Activated naive CD4-positive, alpha-beta T cell treated with anti-CD3 and anti-CD28 coated beads, Interleukin-2, amount 50 U/mL, for 72 hours (primary cell): ENCODE measurements around the gene PARD3B. TPM values are rescaled to one million over a fixed set of nuclear protein-coding genes. Genes with fewer than 3 reads are reported as not detected.

ENCODE experiments used
- ATAC-seq, 2 donors: fragments of 150-1000 bp; cut with Tn5 transposase; 2 replicates each; pipeline ENCODE4 v1.10.0; 2021; ENCODE audit warnings: mild to moderate bottlenecking in 2 of 2, moderate library complexity in 2 of 2
- DNase-seq, 2 donors: peaks; one replicate each; pipeline ENCODE4 v3.0.0; 2021 to 2022; ENCODE audit warnings: low spot score in 2 of 2
- H3K27ac Mint-ChIP-seq, 2 donors: one replicate each; pipeline ENCODE4 v1.8.0; 2022; ENCODE audit warnings: mild to moderate bottlenecking in 2 of 2, mixed read lengths in 2 of 2
- H3K36me3 Mint-ChIP-seq, 2 donors: one replicate each; pipeline ENCODE4 v1.8.0; 2022; ENCODE audit warnings: mixed read lengths in 2 of 2
- H3K9me3 Mint-ChIP-seq, 2 donors: one replicate each; pipeline ENCODE4 v1.8.0; 2022; ENCODE audit warnings: mixed read lengths in 2 of 2
- total RNA-seq, 2 donors: library from RNA; stranded (reverse); gene quantifications; one replicate each; pipeline ENCODE4 v1.2.3, GENCODE V29; 2022

PARD3B gene
- total RNA-seq, 2 donors from 2014 or later = 0.09 to 0.35 TPM

DNA sequence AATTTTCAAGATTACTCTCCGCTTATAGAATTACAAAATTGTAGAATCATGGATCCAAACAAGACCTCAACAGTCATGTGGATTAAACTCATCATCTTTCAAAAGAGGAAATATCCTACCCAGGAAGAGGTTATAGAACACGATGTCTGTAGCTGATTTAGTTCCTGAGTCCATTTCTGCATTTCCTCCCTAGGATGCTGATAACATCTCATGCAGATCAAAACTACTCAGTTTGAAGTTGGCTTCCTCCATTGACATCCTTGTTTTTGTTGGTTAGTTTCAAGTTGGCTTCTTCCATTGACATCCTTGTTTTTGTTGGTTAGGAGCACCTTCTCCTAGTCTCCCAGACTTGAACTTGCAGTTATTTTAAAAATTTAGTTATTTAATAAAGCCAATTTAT is 147.5 kb downstream of the PARD3B start:
- Mint-ChIP-seq H3K27ac (no peak overlapping the region), H3K9me3 (no peaks in the 10 kb centered on the region), H3K36me3 (no peaks in the 10 kb centered on the region)
- ATAC-seq (no peak), DNase-seq (no peak)

DNA sequence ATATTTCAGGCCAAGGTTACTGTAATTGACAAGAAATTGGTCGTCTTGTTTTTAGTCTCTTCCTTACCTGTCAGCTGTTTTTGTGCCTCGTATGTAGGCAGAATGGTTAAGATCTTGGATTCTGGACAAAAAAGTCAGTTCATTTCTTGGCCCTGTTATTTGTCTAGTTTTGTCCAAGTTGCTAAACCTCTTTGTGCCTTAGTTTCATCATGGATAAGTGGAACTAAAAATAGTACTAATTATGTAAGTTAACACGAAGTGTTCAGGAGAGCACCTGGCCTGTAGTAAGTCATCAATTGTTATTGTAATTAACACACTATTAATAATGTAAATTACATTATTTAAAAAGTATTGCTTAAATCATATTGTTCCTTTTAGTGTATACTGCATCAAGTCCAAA is 148.0 kb downstream of the PARD3B start:
- no peaks in the 10 kb centered on the region for H3K36me3 Mint-ChIP-seq
- ATAC-seq (no peak), DNase-seq (no peak)
- H3K27ac Mint-ChIP-seq = no peak overlapping the region
- no peaks in the 10 kb centered on the region for H3K9me3 Mint-ChIP-seq

DNA sequence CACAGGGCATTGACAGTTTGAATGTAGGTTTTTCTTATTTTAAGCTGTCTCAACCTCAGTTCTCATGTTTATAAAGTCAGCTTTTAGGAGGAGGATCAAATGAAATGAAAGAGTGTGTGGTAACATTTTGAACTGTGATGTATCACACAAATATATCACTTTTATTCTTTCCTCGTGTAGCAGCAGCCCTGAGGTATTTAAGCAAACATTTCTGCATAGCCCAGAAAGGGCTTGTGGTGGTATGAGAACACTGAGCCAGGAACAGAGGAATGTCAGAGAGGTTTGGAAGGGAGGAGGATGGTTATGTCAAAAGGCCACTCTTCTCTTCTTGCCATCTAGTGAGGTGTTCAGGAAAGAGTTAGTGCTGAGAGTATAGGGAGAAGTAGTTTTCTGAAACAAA is 150.2 kb downstream of the PARD3B start:
- Mint-ChIP-seq H3K9me3 (no peaks in the 10 kb centered on the region), H3K36me3 (no peaks in the 10 kb centered on the region), H3K27ac (no peak overlapping the region)
- DNase-seq = no peak
- no peak for ATAC-seq

DNA sequence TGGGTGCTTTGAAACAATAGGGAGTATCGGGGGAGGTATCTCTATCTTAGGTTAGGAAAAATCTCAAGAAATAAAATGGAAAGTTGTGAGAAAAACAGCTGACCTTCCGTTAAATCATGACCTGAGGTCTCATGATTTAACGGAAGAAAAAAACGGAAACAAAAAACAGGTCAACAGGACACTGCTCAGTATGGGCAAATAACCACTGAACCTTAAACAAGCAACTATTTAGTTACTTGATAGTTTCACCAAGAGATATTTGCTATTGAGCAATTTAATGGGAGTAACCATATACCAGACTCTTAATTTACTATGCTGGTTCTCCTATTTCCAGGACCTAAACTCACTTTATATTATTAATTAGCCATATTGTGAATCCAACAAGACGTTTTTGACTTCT is 150.8 kb downstream of the PARD3B start:
- H3K9me3 Mint-ChIP-seq = no peaks in the 10 kb centered on the region
- no peak overlapping the region for H3K27ac Mint-ChIP-seq
- DNase-seq (no peak), ATAC-seq (no peak)
- no peaks in the 10 kb centered on the region for H3K36me3 Mint-ChIP-seq

DNA sequence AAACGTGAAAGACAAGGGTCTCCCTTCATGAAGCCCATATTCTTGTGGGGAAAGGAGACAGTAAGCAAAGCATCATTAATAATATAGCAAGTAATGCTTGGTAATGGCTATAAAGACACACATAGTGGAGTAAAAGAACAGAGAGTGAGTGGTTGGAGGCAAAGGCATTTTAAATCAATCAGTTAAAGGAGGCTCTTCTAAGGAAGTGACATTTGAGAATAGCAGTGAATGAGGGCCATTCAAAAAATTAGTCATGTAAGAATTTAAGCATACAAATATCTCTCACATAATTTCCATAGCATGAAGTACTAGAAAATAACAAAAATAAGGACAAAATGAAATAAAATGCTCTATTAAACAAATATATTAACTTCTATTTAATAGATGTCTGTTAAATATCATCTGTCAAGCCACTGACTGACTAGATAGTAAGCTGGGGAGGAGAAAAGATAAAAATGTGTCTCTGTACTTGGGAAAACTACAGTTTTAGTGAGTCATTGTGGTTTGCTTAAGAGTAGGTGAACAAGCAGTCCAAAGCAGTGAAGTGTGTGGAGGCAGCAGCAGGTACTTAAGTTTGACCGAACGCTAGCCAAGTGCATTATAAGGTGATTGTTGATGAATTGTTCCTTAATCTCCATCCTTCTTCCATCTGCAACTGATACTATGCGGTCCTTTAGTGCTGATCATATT is 160.1 kb downstream of the PARD3B start:
- ATAC-seq (no peak), DNase-seq (no peak)
- no peaks in the 10 kb centered on the region for H3K9me3 Mint-ChIP-seq
- H3K36me3 Mint-ChIP-seq = no peaks in the 10 kb centered on the region
- H3K27ac Mint-ChIP-seq = no peak overlapping the region

DNA sequence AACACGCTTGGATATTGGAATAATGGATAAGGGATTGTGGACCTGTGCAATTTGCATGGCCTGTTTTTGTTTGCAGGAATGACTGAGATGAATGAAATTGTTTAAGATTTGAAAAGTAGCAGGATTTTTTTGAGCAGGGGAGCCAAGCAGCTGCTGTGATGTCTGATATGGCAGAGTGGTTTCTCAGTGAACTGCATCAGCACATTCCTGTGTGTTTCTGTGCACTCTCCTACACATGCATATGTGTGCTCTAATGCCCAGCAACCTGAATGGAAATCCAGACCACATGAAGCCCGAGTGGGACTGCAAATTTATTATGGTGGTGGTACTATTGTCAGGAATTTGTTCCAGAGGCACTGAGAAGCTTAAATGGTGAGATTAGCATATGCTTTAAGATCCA is 161.7 kb downstream of the PARD3B start:
- no peaks in the 10 kb centered on the region for H3K36me3 Mint-ChIP-seq
- ATAC-seq = no peak
- no peak for DNase-seq

DNA sequence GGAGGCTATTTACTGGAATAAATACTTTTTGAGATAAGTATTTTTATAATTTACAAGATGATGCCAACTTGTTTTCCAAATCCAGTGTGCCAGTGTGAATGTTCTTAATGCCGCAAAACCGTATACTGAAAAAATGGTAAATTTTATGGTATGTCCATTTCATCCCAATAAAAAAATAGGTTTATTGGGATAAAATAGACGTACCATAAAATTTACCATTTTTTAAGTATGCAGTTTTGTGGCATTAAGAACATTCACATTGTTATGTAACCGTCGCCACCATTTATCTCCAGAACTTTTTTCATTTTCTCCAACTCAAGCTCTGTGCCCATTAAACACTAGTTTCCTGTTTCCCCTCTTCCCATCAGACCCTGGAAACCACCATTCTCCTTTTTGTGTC is 167.9 kb downstream of the PARD3B start:
- ATAC-seq (no peak), DNase-seq (no peak)
- Mint-ChIP-seq H3K9me3 (peaks cover 0 to 4% of the 10 kb centered on the region in 2 donors), H3K27ac (peak overlapping the region in 1 of 2 donors; percentile 37), H3K36me3 (no peaks in the 10 kb centered on the region)

More for the DNA sequence above, 161.7 kb downstream of the PARD3B start:
- Mint-ChIP-seq H3K9me3 (no peaks in the 10 kb centered on the region), H3K27ac (no peak overlapping the region)

DNA sequence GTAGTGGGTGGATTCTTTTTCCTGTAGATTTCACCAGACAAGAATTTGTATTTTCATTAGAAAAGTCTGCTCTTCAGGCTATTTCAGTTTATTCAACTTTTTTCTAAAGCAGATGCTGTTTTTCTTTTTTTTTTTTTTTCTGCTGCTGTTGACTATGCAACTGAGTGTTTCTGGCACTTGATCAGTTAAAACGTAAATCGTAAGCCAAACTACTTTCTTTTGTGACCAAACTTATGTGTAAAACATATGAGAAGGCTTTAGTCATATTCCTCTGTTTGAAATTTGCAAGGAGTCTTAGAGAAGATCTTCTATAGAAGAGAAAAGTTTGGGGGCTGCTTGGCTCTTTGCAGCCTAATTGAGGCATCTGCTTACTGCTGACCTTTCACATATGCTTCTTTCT is 170.1 kb downstream of the PARD3B start:
- H3K36me3 Mint-ChIP-seq = no peaks in the 10 kb centered on the region
- DNase-seq (no peak), ATAC-seq (no peak)
- H3K27ac Mint-ChIP-seq = no peak overlapping the region
- H3K9me3 Mint-ChIP-seq = peaks cover 0 to 5% of the 10 kb centered on the region in 2 donors

DNA sequence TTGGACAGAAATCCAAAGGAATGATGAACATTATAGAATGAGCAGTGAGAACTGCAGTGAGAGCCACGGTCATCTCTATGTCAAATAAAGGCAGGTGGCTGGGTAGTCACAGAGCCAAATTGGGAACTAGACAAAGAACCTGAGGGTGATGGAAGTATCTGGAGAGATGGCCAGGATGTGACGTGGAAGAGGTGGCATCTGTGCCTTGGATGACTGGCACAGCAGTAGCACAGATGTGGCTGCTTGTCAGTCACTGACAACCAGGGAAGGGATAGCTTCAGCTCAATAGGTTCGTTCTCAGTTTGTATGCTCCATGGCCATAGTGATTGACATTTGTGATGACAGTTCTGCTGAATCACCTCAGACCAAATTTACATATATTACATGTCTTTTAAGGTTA is 172.3 kb downstream of the PARD3B start:
- Mint-ChIP-seq H3K9me3 (peaks cover 0 to 5% of the 10 kb centered on the region in 2 donors), H3K27ac (no peak overlapping the region), H3K36me3 (no peaks in the 10 kb centered on the region)
- DNase-seq (no peak), ATAC-seq (no peak)

DNA sequence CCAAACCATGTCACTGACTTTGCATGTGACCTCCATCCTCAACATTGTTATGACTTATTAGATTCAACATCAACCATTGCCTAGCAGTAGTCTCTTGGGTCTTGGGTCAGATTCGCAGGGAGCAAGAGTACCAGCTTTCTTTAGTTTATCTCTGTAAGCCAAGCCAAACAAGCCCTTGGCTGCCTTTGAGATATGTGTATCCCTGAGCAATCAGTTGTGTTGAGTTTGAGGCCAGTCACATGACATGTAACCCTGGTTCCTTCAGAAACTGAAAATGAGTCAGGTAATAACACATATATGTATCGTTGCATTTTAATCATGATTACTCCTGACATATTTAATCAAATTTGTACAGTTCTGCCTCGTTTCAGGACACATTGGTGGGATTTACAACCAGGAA is 173.3 kb downstream of the PARD3B start:
- no peak for DNase-seq
- Mint-ChIP-seq H3K36me3 (no peaks in the 10 kb centered on the region), H3K27ac (no peak overlapping the region), H3K9me3 (peaks cover 0 to 5% of the 10 kb centered on the region in 2 donors)
- no peak for ATAC-seq

DNA sequence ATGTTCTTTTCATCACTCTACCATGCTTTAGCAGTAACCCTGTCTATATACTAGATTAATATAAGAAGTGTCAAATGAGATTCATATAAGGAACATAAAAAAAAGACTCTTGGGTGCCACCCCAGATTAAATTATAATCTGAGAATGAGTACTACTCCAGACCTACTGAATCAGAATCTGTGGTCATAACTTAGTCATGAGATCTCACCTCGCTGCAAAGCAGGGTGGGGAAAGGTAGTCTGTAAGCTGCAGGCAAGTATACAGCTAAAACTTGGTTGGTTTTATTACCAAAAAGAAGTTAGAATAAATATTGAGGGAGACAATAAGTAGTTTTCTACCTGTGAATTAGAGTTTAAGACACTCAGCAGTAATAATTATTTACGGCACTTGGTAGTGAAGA is 175.6 kb downstream of the PARD3B start:
- DNase-seq = no peak
- ATAC-seq = no peak
- Mint-ChIP-seq H3K36me3 (no peaks in the 10 kb centered on the region), H3K27ac (no peak overlapping the region), H3K9me3 (peaks cover 0 to 5% of the 10 kb centered on the region in 2 donors)

DNA sequence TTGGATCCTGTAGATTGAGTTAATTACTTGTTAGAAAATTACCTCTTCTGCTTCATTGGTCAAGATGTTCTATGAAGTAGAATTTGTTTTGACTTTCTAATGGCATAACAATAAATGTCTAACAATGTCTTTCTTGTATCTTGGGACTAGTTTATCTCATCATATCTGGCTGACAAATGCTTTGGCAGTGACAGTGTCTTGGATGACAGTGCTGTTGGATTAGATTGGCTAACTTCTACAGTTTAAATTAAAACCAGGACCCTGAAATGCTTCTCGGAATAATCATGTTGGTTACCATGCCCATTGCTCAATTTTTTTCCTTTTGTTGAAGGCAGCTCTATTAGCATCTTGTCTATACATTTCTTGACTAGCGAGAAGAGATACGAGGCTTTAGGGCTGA is 176.9 kb downstream of the PARD3B start:
- H3K36me3 Mint-ChIP-seq = no peaks in the 10 kb centered on the region
- DNase-seq = no peak
- no peak overlapping the region for H3K27ac Mint-ChIP-seq
- ATAC-seq = no peak
- peaks cover 0 to 5% of the 10 kb centered on the region in 2 donors for H3K9me3 Mint-ChIP-seq

DNA sequence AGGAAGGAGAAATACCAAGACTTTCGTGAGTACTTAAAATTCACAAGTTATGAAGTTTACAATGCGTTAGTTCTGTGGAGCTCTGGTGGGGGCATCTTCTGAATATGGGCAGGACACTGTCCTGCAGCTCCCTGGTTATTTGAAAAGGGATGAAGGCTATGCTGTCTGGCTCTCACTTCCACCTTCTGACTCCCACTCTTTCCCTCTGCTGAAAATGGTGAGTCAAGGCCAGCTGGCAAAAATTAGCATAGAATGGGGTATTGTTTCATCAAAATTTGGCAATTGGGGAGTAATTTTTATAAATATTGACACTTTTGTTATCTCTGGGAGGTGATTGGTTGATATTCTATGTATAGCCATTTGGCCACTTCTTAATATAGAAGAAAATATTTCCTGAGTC is 177.4 kb downstream of the PARD3B start:
- ATAC-seq (no peak), DNase-seq (no peak)
- Mint-ChIP-seq H3K36me3 (peaks cover 0 to 5% of the 10 kb centered on the region in 2 donors), H3K9me3 (peaks cover 0 to 5% of the 10 kb centered on the region in 2 donors), H3K27ac (no peak overlapping the region)

DNA sequence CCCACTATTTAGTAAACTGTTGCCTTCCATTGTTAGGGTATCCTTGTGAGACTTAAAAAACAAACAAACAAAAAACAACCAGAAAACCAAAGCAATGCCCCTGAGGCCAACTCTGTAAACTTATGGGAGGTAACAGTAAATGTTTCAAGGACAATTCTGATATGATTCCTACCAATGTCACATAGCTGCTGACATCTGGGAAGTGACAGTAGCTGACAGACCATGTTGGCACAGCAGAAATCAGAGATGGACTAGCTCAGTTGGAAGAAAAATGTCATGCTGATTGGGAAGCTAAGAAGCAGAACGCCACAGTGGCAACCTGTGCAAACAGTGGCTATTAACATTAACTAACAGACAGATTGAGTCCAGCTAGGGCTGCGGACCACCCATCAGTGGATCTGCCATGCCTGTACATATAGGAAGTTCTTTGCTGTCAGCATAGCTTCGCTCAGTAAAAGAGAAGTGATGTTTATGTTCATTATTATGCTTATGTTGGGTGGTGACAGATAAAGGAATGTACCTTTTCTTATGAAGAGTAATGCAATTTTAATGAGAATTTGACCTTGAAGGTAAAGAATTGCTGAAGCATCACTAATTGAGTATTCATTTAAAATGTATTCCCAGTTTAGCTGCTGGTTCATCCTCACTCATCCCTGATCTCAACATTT is 180.6 kb downstream of the PARD3B start:
- DNase-seq = no peak
- no peak for ATAC-seq
- Mint-ChIP-seq H3K36me3 (peaks cover 0 to 6% of the 10 kb centered on the region in 2 donors), H3K9me3 (no peaks in the 10 kb centered on the region), H3K27ac (no peak overlapping the region)

DNA sequence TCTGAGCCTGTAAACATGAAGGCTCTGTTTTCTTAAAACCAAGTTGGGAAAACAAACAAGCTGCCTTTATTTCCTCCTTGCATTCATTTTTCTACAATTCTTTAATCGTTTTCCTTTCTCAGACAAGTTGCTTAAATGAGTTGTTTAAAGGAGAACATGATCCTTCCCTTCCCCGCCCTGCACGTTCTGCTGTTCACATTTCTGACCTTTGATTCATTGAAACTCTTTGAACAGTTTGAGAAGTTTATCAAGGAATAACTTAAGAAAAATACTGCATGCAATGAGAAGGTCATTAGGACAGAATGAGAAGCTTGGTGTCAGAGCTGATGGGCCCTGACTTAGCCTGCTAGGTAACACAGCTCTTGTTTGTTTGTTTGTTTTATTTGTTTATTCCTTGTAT is 181.6 kb downstream of the PARD3B start:
- Mint-ChIP-seq H3K9me3 (no peaks in the 10 kb centered on the region), H3K27ac (no peak overlapping the region), H3K36me3 (peaks cover 0 to 6% of the 10 kb centered on the region in 2 donors)
- DNase-seq = no peak
- no peak for ATAC-seq

DNA sequence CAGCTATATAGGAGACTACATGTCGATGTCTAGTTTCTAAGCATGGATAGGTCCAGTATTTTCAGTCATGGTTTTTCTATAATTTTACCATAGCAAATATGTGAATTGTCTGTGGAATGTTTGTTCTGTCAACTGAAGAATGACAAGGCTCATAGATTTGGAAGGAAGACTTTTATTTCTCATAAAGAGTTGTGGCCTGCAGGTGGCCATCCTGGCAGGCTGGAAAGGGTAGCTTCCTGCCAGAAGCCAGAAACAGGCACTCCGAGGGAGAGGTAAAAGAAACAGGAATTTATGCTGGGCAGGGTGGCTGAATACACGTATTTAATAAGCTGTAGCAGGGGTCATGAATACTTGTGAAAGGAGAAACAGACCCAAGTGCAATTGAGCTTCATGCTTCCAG is 182.1 kb downstream of the PARD3B start:
- H3K9me3 Mint-ChIP-seq = no peaks in the 10 kb centered on the region
- H3K27ac Mint-ChIP-seq = no peak overlapping the region
- DNase-seq = no peak
- ATAC-seq = no peak
- H3K36me3 Mint-ChIP-seq = peaks cover 0 to 6% of the 10 kb centered on the region in 2 donors

DNA sequence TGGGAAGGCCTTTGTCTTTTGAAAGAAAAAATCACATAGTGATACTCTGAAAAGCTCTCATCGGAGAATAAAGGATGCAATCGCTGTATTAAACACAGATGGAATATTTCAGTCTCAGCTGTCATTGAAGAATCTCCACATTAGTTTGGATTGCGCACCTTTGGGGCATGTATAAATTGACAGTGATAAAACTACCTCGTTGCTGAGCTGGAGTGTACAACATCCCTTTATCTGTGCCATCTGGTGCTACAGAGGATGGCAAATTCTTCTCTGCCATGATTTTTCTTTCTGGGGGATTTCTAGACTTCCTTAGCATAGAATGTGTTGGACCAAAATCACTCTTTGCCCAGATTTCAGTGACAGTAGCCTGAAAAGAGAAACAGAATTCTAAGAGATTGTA is 185.3 kb downstream of the PARD3B start:
- H3K9me3 Mint-ChIP-seq = no peaks in the 10 kb centered on the region
- DNase-seq = no peak
- H3K27ac Mint-ChIP-seq = no peak overlapping the region
- ATAC-seq = no peak
- peaks cover 0 to 6% of the 10 kb centered on the region in 2 donors for H3K36me3 Mint-ChIP-seq

DNA sequence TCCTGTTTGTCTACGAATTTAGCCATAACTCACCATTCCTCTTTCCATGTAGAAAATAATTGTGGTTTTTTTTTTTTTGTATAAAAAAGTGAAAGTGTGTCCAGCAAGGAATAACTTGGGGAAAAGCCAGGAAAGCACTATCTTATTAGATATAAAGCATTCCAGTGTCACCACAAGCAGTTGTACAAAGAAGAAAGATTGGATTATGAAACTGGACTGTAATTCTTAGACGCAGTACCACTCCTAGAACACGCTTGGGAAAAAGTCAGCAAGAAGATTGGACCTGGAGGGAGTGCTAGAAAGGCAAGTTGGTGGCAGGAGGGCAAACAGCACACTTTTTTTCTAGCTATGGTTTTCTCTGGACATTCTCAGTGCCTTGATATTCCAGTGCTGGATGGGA is 186.7 kb downstream of the PARD3B start:
- ATAC-seq = no peak
- DNase-seq = no peak
- H3K27ac Mint-ChIP-seq = no peak overlapping the region
- no peaks in the 10 kb centered on the region for H3K9me3 Mint-ChIP-seq
- peaks cover 0 to 6% of the 10 kb centered on the region in 2 donors for H3K36me3 Mint-ChIP-seq
